OCI-LY3 (cell line): Measurements from ENCODE around the gene MAPKAP1.
A peak's percentile ranks its signal among the peaks of the same experiment; 100 is the strongest.

Experiments
- H2AFZ ChIP-seq: fragments of 200-600, 300-600 bp; shearing (Covaris generic); 2 replicates; pipeline ENCODE4 v1.6.0; 2014; ENCODE audit warnings: antibody characterized with exemption, low read depth, low read length
- H3K27ac ChIP-seq: fragments of 200-600, 300-600 bp; sonication (generic); 2 replicates; pipeline ENCODE4 v1.5.1; 2014; ENCODE audit warnings: mild to moderate bottlenecking, low read length, moderate library complexity, mixed read lengths
- H3K27me3 ChIP-seq: fragments of 200-600, 300-600 bp; sonication (generic); 2 replicates; pipeline ENCODE4 v1.6.1; 2014; ENCODE audit warnings: low read depth, low read length, mixed read lengths
- H3K36me3 ChIP-seq: fragments of 200-600, 300-600 bp; sonication (generic); replicated peaks from 2 replicates; pipeline ENCODE3; 2014; ENCODE audit warnings: low read depth, low read length, mixed read lengths
- H3K4me1 ChIP-seq: fragments of 300-600, 200-600 bp; sonication (generic); 2 replicates; pipeline ENCODE4 v1.6.1; 2014; ENCODE audit warnings: low read length, mixed read lengths
- H3K4me2 ChIP-seq: fragments of 200-600, 300-600 bp; sonication (generic); 2 replicates; pipeline ENCODE4 v1.6.1; 2014; ENCODE audit warnings: low read length, mixed read lengths
- H3K4me3 ChIP-seq: fragments of 300-600, 200-600 bp; sonication (generic); 2 replicates; pipeline ENCODE4 v1.5.1; 2014; ENCODE audit warnings: antibody characterized with exemption, mild to moderate bottlenecking, low read length, moderate library complexity
- H3K79me2 ChIP-seq: fragments of 300-600, 200-600 bp; shearing (Covaris generic); 2 replicates; pipeline ENCODE4 v1.6.1; 2014; ENCODE audit warnings: mild to moderate bottlenecking, low read length, mixed read lengths
- H3K9ac ChIP-seq: fragments of 300-600, 200-600 bp; shearing (Covaris generic); 2 replicates; pipeline ENCODE4 v1.6.0; 2014; ENCODE audit warnings: mild to moderate bottlenecking, low read length, moderate library complexity
- H3K9me3 ChIP-seq: fragments of 200-600, 300-600 bp; shearing (Covaris generic); 2 replicates; pipeline ENCODE4 v1.6.1; 2014; ENCODE audit warnings: low read length, mixed read lengths; ENCODE audit not compliant: insufficient read depth
- H4K20me1 ChIP-seq: fragments of 200-600, 300-600 bp; sonication (generic); 2 replicates; pipeline ENCODE4 v1.6.1; 2016; ENCODE audit warnings: low read length, mixed read lengths; ENCODE audit not compliant: insufficient read depth
- EZH2phosphoT487 ChIP-seq: fragments of 200-600 bp; shearing (Covaris generic); IDR thresholded peaks from 2 replicates; pipeline ENCODE4 v1.6.1; 2018; ENCODE audit warnings: antibody characterized with exemption, mixed run types, low read depth
- TF ChIP-seq, protein P1 (sequence below): fragments of 200-600, 300-600 bp; sonication (generic); IDR thresholded peaks from 2 replicates; pipeline ENCODE4 v1.5.1; 2014; ENCODE audit warnings: antibody characterized with exemption, low read length, low read depth

The MAPKAP1 gene

DNA sequence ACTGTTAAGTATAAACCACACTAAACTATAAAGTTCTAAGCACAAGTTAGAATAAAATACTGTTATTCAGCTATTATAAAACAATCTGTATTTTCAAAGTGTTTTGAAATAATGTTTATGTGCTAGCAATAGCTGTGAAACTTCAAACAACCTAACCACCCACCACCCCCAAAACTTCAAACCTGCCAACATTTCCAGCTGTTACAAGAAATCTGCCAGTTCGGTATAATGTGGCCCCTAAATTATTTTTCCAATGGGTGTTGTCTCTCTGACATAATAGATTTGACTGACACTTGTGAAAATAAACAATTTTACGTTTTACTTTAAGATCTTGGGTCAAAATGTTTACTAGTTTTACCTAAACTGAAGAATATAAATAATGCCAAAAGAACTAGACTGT, 24.7 kb downstream of the MAPKAP1 start:
- no peak overlapping the region for H3K27ac ChIP-seq
- peaks cover 28% of the 10 kb centered on the region; the same call in 1 of the 2 replicates for H3K79me2 ChIP-seq

DNA sequence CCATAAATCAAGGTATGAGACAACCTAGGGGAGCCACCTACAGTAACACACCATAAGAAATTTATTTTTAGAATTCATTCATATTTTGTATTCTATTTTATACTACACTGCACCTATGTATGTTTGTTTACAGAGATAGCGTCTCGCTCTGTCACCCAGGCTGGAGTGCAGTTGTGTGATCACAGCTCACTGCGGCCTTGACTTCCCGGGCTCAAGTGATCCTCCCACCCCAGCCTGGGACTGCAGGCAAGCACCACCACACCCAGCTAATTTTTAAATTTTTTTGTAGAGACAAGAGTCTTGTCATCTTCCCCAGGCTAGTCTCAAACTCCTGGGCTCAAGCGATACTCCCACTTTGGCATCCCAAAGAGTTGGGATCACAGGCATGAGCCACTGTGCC, 25.4 kb downstream of the MAPKAP1 start:
- no peak overlapping the region for H2AFZ ChIP-seq
- H3K36me3 ChIP-seq: peaks cover 8% of the 10 kb centered on the region
- H3K9me3 ChIP-seq: no peaks in the 10 kb centered on the region
- H3K4me2 ChIP-seq: no peak overlapping the region
- H3K27me3 ChIP-seq: no peaks in the 10 kb centered on the region
- H3K79me2 ChIP-seq: peaks cover 25% of the 10 kb centered on the region; the same call in 1 of the 2 replicates
- H3K27ac ChIP-seq: no peak overlapping the region
- no peak overlapping the region for H3K9ac ChIP-seq
- H4K20me1 ChIP-seq: 0 out of 2 replicates have a peak, but pooled peaks cover 9% of the 10 kb centered on the region
- no peak overlapping the region for H3K4me3 ChIP-seq
- H3K4me1 ChIP-seq: peaks cover 28% of the 10 kb centered on the region
- TF ChIP-seq EZH2phosphoT487: no peak
- TF ChIP-seq, protein P1, sequence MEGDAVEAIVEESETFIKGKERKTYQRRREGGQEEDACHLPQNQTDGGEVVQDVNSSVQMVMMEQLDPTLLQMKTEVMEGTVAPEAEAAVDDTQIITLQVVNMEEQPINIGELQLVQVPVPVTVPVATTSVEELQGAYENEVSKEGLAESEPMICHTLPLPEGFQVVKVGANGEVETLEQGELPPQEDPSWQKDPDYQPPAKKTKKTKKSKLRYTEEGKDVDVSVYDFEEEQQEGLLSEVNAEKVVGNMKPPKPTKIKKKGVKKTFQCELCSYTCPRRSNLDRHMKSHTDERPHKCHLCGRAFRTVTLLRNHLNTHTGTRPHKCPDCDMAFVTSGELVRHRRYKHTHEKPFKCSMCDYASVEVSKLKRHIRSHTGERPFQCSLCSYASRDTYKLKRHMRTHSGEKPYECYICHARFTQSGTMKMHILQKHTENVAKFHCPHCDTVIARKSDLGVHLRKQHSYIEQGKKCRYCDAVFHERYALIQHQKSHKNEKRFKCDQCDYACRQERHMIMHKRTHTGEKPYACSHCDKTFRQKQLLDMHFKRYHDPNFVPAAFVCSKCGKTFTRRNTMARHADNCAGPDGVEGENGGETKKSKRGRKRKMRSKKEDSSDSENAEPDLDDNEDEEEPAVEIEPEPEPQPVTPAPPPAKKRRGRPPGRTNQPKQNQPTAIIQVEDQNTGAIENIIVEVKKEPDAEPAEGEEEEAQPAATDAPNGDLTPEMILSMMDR: no peak

More for the DNA sequence above, 24.7 kb downstream of the MAPKAP1 start:
- Histone ChIP-seq H3K4me2 (no peak overlapping the region), H3K4me1 (peaks cover 28% of the 10 kb centered on the region), H3K36me3 (peaks cover 8% of the 10 kb centered on the region), H3K9me3 (no peaks in the 10 kb centered on the region), H4K20me1 (0 out of 2 replicates have a peak, but pooled peaks cover 9% of the 10 kb centered on the region), H3K27me3 (no peaks in the 10 kb centered on the region), H3K4me3 (no peak overlapping the region), H2AFZ (no peak overlapping the region), H3K9ac (no peak overlapping the region)
- TF ChIP-seq, protein P1: no peak
- no peak for TF ChIP-seq EZH2phosphoT487

DNA sequence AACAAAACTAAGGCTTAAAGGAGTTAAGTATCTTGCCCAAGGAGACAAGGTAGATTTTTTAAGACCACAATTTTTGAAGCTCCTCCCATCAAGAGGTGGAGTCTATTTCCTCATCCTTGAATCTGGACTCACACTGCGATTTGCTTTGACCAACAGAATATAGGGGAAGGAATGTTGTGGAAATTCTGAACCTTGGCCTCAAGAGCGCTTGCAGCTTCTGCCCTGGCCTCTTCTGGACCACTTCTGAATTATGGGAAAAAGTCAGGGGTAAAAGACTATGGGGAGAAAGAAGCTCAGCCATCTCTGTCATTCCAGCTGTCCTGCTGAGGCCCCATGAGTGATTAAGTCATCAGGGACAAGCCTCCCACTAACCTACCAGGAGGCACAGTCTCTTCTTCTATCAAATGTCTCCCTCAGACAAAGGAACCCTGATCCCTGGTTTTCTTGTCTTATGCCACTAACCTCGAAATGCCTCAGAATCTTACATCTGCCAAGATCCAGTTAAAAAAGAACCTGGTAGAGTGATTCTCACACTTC, 25.9 kb downstream of the MAPKAP1 start:
- Histone ChIP-seq H3K4me3 (no peak overlapping the region), H3K27me3 (no peaks in the 10 kb centered on the region), H3K9me3 (no peaks in the 10 kb centered on the region), H3K4me1 (peaks cover 28% of the 10 kb centered on the region), H3K36me3 (peaks cover 8% of the 10 kb centered on the region), H3K79me2 (peaks cover 27% of the 10 kb centered on the region; the same call in 1 of the 2 replicates), H3K9ac (no peak overlapping the region), H3K4me2 (no peak overlapping the region), H2AFZ (no peak overlapping the region), H3K27ac (no peak overlapping the region), H4K20me1 (0 out of 2 replicates have a peak, but pooled peaks cover 9% of the 10 kb centered on the region)
- TF ChIP-seq, protein P1: no peak
- TF ChIP-seq EZH2phosphoT487: no peak

DNA sequence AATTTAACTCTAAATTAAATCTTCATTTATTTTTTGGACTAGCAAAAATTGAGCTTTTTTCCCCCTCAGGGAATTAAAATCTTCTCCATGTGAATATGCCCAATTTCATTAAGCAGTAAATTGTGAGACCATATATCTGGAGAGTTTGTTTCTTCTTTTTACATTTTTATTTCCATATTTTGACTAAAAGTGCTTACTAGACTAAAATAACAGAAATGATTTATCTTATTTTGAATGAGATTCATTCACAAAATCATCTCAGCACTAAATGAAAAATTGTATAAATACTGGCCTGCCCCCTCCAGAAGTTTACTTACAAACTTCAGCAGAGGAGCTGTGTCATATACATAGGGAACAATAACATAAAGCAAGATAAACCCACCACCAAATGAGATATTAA, 26.6 kb downstream of the MAPKAP1 start:
- no peak overlapping the region for H2AFZ ChIP-seq
- H3K4me1 ChIP-seq: peaks cover 28% of the 10 kb centered on the region
- H3K27ac ChIP-seq: no peak overlapping the region
- no peaks in the 10 kb centered on the region for H3K9me3 ChIP-seq
- H3K4me2 ChIP-seq: peak overlapping the region; percentile 61
- TF ChIP-seq, protein P1: no peak
- TF ChIP-seq EZH2phosphoT487: no peak
- peaks cover 7% of the 10 kb centered on the region; the same call in 1 of the 2 replicates for H4K20me1 ChIP-seq
- H3K79me2 ChIP-seq: peaks cover 29% of the 10 kb centered on the region; the same call in 1 of the 2 replicates
- no peaks in the 10 kb centered on the region for H3K27me3 ChIP-seq
- 0 out of 2 replicates have a peak overlapping the region, but pooled peaks have one; percentile 12 for H3K9ac ChIP-seq
- no peak overlapping the region for H3K4me3 ChIP-seq
- peaks cover 5% of the 10 kb centered on the region for H3K36me3 ChIP-seq
